Measurements from ENCODE around the gene LMAN1.

LMAN1 gene

GRCh38 chr18:59301929-59302328 lies 57.1 kb downstream of the LMAN1 start:
- peak; percentile 69 for DNase-seq

GRCh38 chr18:59300676-59301285 lies 58.3 kb downstream of the LMAN1 start:
- DNase-seq = no peak

GRCh38 chr18:59298871-59299270 lies 60.2 kb downstream of the LMAN1 start:
- peak; percentile 26 for DNase-seq

- no peak for DNase-seq
Measured at GRCh38 chr18:59293317-59293716, 65.7 kb downstream of the LMAN1 start.

- DNase-seq = peak; percentile 71
Measured at GRCh38 chr18:59286341-59286740, 72.7 kb downstream of the LMAN1 start.

- no peak for DNase-seq
Measured at GRCh38 chr18:59282341-59282740, 76.7 kb downstream of the LMAN1 start.

GRCh38 chr18:59279722-59280121 lies 79.3 kb downstream of the LMAN1 start:
- no peak for DNase-seq

GRCh38 chr18:59279193-59279592 lies 79.9 kb downstream of the LMAN1 start:
- DNase-seq = no peak

- DNase-seq = no peak
Measured at GRCh38 chr18:59278793-59279192, 80.3 kb downstream of the LMAN1 start.
